Suppressor macrophage (primary cell): Measurements from ENCODE around the gene THPO.
"Not testable (repeated sequence)": the region's sequence is repeated elsewhere in the genome, so short reads cannot be mapped to it uniquely, and the experiment has no call there.

ENCODE experiments used
- DNase-seq, 4 experiments: peaks; one replicate each; pipeline ENCODE4 v3.0.0-alpha.2; 2020 to 2022

Gene THPO

DNA sequence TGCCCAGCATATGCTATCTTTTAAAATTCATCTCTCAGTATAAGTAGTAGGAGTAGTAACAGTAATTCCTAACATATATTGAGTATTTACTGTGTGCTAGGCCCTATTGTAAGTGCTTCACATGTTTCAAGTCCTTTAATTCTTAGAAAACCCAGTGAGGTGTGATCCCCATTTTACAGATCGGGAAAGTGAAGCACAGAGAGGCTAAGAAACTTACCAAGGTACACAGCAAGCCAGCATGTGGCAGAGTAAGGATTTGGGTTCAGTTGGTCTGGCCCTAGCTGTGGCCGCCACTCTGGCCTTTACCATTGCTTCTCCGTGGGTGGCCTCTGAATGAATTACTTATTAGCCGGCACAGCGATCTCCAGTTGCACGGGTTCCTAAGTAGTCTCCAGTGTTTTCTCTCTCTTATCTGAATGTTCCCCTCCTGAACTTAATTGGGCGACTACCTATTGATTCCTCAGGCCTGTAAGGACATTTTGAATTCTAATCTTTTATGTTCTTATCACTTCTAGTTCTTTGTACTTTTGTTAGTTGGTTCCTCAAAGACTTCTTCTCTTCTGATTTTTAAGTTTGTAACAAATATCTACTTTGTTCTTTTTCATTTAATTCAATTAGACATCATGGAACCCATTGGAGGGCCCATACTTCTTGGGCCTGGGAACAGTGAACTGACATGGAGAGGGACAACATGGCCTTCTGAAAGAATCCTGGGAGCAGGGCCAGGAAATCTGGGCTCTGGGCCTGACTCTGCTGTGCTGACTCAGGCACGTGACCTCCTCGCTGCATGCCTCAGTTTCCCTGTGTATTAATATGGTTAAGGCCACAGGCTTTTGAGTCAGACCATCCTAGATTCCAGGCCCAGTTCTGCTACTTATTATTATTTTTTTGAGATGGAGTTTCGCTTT is 28.2 kb downstream of the THPO start:
- no peak for DNase-seq

DNA sequence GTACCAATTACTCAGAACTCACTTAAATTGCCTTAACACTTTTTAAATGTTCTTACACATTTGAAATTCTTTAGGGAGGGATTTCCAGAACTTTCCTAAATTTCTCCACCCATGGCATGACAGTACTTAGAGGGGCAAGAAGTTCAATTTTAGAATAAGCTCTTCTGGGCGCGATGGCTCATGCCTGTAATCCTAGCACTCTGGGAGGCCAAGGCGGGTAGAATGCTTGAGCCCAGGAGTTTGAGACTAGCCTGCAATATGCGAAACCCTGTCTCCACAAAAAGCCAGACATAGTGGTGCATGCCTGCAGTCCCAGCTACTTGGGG is 30.0 kb downstream of the THPO start:
- DNase-seq = no peak

DNA sequence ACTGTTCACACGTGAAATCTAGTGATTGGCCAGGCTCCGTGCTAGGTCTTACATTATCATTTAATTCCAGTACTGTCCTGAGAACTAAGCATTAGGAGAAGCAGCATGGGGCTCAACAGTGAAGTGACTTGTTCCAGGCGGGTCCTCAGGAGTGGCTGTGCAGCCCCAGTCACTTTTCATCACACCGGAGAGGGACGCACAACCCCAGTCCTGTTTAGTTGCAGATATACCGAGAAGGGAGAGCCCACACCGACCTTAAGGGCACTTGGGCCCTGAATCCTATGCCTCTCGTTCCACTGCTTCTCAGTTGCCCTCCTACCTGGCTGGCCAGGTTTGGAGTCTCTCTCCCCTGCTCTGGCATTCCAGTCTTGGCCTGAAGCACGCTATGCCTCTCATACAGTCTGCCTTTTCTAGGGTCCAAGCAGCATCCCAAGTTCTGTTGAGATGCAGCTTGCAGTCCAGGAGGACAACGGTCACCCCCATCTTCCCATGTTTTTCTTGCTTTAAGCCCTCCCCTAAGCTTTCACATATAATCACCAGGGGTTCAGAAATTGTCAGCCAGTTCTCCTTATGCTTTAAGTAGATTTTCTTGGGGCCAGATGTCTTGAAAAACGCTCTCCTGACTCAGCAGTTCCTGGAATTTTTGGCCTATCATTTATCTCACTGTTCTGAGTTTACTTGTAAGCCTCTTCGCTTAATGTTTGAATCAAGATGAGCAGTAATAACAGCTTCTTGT is 30.5 kb downstream of the THPO start:
- no peak for DNase-seq

DNA sequence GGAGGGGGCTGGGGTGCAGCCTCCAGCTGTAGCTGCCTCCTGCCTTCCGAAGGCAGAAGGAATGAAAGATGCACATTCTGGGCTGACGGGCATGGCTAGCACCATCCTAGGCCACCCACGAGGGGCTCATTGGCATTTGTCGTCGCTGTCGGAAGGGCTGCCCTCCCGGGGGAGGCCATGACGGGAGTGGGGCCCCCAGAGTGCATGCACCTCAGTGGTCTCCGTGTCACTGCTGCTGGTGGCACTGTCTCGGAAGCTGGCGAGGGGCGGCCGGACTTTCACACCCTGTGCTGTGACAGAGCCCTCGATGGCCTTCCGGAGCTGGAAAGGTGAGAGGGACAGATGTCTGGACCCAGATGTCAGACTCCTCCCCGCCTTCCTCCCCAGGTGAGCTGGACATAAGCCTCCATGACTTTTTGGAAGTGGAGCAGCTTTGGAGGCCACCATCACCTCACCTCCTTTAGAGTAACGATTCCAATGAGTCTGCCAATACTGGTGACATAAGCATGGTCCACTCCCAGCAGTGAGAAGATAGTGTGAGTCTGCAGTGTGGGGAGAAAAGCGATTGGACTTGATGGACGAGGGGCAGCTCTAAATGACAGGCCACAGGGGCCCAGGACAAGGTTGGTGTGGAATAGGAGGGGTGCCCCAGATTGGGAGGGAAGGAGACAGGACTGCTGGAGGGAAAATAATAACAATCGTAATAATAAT is 31.4 kb downstream of the THPO start:
- no peak for DNase-seq

DNA sequence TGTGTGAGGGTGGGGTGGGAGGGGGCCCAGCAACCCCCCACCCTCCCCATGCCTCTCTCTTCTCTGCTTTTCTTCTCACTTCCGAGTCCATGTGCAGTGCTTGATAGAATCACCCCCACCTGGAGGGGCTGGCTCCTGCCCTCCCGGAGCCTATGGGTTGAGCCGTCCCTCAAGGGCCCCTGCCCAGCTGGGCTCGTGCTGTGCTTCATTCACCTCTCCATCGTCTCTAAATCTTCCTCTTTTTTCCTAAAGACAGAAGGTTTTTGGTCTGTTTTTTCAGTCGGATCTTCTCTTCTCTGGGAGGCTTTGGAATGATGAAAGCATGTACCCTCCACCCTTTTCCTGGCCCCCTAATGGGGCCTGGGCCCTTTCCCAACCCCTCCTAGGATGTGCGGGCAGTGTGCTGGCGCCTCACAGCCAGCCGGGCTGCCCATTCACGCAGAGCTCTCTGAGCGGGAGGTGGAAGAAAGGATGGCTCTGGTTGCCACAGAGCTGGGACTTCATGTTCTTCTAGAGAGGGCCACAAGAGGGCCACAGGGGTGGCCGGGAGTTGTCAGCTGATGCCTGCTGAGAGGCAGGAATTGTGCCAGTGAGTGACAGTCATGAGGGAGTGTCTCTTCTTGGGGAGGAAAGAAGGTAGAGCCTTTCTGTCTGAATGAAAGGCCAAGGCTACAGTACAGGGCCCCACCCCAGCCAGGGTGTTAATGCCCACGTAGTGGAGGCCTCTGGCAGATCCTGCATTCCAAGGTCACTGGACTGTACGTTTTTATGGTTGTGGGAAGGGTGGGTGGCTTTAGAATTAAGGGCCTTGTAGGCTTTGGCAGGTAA is 32.5 kb downstream of the THPO start:
- DNase-seq = peak; percentile 79 to 88 (median 86)

DNA sequence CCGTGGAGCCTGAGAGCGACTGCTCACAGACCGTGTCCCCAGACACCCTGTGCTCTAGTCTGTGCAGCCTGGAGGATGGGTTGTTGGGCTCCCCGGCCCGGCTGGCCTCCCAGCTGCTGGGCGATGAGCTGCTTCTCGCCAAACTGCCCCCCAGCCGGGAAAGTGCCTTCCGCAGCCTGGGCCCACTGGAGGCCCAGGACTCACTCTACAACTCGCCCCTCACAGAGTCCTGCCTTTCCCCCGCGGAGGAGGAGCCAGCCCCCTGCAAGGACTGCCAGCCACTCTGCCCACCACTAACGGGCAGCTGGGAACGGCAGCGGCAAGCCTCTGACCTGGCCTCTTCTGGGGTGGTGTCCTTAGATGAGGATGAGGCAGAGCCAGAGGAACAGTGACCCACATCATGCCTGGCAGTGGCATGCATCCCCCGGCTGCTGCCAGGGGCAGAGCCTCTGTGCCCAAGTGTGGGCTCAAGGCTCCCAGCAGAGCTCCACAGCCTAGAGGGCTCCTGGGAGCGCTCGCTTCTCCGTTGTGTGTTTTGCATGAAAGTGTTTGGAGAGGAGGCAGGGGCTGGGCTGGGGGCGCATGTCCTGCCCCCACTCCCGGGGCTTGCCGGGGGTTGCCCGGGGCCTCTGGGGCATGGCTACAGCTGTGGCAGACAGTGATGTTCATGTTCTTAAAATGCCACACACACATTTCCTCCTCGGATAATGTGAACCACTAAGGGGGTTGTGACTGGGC is 33.3 kb downstream of the THPO start:
- DNase-seq = no peak

DNA sequence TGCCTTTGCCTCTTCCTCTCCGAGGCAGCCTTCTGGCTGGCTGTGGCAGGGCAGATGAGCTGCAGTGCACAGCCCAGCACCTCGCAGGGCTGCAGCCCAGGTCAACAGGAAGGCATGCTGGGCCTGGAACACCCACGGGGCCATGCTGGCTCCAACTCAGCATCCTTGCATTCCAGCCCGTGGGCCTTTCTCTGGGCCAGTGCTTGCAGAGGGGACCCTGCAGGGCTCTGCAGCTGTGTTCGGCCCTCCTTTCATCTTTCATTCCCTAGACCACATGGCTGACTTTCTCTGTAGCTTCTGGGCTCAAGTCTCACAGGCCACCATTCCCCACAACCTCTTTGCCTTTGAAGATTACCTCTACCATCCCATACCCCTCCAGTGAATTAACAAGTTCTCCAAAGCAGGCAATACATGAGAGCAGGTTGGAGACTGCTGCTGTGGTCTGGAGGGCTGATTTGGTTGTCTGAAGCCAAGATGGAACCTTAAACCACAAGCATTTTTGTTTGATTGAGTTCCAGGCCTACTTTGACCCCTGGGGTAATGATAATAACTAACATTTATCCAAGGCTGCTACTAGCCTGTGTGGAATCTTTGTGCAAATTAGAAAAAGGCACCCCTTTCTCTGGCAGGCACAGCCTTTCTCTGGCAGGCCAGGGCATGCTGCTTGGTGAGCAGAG is 34.7 kb downstream of the THPO start:
- no peak for DNase-seq

DNA sequence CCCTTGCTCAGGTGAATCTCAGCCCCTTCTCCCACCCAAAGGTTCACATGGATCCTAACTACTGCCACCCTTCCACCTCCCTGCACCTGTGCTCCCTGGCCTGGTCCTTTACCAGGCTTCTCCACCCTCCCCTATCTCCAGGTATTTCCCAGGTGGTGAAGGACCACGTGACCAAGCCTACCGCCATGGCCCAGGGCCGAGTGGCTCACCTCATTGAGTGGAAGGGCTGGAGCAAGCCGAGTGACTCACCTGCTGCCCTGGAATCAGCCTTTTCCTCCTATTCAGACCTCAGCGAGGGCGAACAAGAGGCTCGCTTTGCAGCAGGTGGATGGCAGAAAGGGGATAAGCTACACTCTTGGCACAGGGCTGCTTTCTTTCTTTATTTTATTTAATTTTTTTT is 36.1 kb downstream of the THPO start:
- DNase-seq = no peak

DNA sequence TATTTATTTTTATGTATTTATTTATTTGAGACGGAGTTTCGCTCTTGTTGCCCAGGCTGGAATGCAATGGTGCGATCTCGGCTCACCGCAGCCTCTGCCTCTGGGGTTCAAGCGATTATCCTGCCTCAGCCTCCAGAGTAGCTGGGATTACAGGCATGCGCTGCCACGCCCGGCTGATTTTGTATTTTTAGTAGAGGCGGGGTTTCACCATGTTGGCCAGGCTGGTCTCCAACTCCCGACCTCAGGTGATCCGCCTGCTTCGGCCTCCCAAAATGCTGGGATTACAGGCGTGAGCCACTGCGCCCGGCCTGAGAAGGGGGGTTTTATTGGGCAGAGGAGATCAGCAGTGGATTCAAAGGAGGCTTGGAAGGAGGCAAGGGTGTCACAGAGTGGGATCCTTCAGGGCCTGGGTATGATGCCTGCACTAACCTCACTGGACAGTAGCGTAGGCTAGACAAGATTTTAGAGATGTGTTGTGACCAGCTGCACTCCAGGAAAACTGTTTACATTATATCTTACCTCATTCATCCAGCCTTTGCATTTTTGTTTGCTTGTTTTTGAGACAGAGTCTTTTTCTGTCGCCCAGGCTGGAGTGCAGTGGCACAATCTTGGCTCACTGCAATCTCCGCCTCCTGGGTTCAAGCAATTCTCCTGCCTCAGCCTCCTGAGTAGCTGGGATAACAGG is 38.4 kb downstream of the THPO start:
- DNase-seq = not testable (repeated sequence)

DNA sequence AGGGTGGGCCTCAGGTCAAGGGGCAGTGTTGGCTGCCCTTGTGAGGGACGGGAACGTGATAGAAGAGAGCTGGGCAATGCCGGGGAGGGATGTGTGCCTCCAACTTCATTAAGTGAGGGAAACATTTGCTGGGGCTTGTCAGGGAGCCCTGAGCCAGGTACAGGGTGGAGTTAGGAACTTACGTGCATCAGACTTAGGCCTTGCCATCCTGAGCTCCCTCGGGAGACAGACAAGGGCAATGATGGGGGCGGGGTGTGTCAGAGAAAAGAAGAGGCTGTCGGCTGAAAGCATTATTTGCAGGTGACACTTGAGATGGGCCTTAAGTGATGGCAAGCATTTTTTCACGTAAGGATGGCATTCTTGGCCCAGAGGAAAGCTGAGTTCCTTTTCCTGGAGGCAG is 39.0 kb downstream of the THPO start:
- DNase-seq = no peak

DNA sequence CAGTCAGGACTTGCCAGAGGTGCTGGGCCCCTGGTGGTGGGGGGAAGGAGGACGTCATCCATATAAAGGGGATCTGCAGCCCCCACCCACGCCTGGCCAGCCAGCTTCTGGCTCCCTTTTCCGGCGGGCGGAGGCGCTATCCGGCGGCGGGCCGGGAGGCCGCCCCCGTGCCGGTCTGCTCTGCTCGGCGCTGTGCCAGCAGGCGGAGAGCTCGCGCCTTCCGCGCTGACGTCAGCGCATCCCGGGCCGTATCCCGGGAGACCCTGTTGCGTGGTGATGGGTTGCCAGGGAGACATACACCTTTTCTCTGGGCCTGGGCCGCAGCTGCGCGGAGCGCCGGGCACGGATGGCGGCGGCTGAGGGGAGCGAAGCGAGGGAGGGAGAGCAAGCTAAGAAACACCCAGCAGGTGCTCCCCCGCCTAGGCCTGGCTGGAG is 39.5 kb downstream of the THPO start:
- peak; percentile 36 to 73 (median 62) for DNase-seq

DNA sequence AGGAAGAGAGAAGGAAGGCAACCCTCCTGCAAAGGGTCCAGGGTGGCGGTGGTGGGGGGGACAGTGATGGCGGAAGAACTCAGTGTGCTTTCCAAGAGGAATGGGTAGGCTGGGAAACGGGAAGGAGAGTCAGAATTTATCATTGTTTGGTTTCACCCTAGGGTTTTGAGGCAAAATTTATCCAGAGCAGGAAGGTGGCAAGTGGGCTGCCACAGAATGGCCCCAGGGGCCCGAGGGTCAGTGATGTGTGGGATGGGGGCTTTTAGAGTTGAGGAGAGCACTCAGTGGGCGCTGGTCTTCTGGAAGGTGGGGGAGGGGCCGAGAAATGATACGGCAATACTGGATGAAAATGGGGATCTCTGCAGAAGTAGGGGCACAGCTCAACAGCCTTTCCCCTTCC is 40.0 kb downstream of the THPO start:
- DNase-seq = no peak

DNA sequence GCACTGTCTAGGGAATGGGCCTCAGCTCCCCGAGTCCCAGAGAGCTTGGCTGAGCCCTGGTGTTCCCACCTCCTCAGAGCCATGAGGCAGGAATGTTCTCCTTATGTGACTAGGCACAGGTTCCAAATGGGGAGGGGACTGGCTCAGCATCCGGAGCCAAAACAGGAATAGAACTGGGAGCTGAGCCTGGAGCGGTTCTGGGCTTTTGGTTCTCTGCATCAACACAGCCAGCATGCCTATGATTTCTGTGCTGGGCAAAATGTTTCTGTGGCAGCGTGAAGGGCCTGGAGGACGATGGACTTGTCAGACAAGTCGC is 40.6 kb downstream of the THPO start, which contains the start of gene FAM131A:
Gene FAM131A, plus strand, starts transcription at position 202 of the 316 bp plus-strand sequence. Its CDS starts 31 bp downstream, at position 233.
- DNase-seq = no peak

DNA sequence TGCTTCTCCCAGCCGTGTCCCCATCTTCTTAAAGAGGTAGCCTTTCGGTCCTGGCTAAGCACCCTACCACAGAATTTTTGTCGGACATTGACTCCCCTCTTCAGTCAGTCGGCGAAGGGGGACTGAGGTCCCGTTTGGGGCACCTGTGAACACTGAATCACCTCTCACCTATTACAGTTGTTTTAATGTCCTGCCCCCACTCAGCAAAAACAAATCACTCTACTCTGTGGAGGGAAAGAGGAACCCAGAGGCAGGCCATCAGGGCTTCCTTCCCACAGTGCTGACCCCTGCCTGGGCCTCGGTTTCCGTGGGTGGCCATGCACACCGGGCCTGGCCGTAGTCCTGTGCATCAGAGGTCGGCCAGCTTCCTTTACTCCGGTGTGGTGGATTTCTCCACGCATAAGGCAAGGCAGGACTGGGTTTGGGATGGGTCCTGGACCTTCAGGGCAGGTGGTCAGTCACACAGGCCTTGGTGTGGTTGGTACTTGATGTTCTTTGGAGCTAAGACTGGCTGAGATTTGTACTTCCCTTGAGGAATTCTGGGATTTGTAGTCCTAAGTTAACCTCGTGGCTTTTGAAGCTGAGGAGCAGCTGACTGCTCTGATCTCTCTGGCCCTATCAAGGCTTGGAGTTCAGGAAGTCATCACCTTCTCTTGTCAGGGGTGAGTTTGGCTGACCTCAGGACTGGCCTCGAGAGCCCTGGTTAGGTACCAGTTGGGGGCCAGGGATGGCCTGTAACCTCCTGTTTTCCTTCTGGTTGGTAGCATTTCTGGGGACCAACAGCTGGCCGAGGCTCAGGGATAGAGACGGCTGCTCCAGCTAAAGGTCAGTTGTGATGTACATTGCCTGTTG is 41.2 kb downstream of the THPO start:
- DNase-seq = peak; percentile 58 to 78 (median 75)

DNA sequence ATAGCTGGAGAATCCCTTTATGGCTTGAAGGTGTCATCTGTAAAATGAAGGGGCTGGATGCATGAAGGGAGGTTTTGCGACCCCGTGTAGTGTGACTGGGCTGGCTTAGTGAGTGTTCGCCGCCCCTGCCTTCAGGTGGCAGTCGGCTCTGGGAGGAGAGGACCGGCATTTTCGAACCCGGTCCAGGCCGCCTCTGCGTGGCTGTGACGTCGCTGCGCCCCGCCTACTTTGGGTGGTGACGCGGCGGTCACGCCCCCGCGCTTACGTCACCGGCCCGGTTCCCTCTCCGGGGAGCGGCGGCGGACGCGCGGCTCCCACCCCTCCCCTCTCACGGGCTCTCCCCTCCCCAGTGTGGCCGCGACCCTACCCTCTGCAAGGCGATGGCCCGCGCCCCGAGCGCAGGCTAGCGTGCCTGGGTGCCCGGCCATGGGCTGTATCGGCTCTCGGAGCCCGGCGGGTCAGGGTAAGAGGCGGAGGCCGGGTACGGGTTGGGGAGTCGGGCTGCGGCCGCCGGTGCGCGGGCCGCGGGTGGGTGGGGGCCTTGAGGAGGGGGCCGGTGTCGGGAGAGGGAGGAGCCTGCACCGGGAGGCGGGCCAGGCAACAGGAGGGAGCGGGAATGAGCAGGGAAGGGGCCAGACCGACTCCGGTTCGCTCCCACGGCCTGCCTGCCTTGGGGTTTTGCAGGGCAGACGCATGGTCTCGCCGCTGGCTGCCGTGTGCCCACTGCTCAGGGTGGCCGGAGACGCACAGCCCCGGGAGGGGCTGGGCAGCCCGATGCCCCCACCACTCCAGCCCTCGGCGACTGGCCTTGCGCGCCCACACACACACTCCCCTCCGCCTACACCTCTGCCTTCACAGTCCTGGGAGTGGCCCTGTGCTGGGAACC is 42.1 kb downstream of the THPO start:
- peak; percentile 86 to 95 (median 92) for DNase-seq

DNA sequence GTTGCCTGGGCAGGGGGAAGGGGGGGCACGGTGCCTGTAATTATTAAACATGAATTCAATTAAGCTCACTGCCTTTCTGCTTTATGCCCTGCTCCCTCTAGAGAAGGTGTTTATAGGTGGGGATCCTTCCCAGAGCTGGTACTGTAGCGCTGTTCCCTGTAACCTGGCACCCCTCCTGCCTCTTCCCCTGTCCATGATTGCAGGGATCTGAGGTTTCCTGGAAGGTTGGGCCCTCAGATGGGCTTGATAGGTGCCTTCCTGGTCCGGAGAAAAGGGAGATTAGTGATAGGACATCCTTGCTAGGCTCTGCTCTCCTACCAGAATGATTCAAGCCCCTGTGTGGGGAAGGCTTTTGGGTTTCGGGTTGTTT is 42.7 kb downstream of the THPO start:
- DNase-seq = no peak

DNA sequence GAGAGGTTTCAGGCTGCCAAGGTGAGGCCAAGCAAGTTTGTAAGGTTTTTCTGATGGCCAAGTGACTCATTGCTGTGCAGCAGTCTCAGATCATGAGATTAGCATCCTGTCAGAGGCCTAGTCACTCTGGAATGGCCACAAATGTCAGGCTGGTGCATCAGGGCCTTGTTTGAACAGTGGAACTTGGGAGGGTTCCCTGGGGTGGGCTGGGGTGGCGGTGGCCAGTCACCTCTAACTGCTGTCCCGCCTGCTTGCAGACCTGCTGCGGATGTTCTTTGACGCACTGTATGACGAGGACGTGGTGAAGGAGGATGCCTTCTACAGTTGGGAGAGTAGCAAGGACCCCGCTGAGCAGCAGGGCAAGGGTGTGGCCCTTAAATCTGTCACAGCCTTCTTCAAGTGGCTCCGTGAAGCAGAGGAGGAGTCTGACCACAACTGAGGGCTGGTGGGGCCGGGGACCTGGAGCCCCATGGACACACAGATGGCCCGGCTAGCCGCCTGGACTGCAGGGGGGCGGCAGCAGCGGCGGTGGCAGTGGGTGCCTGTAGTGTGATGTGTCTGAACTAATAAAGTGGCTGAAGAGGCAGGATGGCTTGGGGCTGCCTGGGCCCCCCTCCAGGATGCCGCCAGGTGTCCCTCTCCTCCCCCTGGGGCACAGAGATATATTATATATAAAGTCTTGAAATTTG is 43.4 kb downstream of the THPO start:
- peak in 3 of 4 experiments; percentile 11 to 47 (median 32) for DNase-seq

DNA sequence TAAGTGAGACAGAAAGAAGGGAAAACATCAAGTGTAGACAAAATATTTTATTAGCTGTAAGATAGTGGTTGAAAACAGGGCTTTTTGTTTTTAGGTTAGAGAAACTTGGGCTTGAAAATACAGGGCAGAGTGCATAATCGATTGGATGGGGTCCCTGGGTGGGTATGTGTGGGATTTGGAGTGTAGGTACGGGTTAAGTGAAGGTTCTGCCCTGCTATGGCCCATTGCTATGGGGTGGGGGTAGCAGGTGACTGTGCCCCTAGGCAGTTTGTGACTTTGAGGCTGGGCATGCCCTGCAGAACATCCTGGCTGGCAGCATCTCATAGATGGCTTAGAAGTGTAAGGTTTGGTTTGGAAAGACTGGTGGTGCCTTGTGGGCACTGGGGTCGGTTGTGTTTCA is 44.3 kb downstream of the THPO start:
- DNase-seq = no peak
